ENCODE data around the gene DNAL1.

DNAL1 gene

GRCh38 chr14:73718418-73719251, 73.8 kb downstream of the DNAL1 start:
- no peak for DNase-seq
- in situ Hi-C loops (cut with MboI; ENCODE audit: low pct_unique_long_range_greater_than_20kb, low sequenced_read_pairs), result no loop called here

- in situ Hi-C loops (cut with MboI; ENCODE audit: low pct_unique_long_range_greater_than_20kb, low sequenced_read_pairs), result no loop called here
- DNase-seq, result no peak
Measured at GRCh38 chr14:73719361-73719760, 74.6 kb downstream of the DNAL1 start.

GRCh38 chr14:73719791-73720190, 75.0 kb downstream of the DNAL1 start:
- DNase-seq, result no peak
- in situ Hi-C loops (cut with MboI; ENCODE audit: low pct_unique_long_range_greater_than_20kb, low sequenced_read_pairs), result no loop called here

GRCh38 chr14:73720636-73721035, 75.8 kb downstream of the DNAL1 start:
- DNase-seq, result no peak
- in situ Hi-C loops (cut with MboI; ENCODE audit: low pct_unique_long_range_greater_than_20kb, low sequenced_read_pairs), result no loop called here

- DNase-seq, result no peak
- in situ Hi-C loops (cut with MboI; ENCODE audit: low pct_unique_long_range_greater_than_20kb, low sequenced_read_pairs), result no loop called here
Measured at GRCh38 chr14:73721101-73721821, 76.5 kb downstream of the DNAL1 start.

- in situ Hi-C loops (cut with MboI; ENCODE audit: low pct_unique_long_range_greater_than_20kb, low sequenced_read_pairs), result no loop called here
- no peak for DNase-seq
Measured at GRCh38 chr14:73722581-73722980, 77.8 kb downstream of the DNAL1 start.

DNA sequence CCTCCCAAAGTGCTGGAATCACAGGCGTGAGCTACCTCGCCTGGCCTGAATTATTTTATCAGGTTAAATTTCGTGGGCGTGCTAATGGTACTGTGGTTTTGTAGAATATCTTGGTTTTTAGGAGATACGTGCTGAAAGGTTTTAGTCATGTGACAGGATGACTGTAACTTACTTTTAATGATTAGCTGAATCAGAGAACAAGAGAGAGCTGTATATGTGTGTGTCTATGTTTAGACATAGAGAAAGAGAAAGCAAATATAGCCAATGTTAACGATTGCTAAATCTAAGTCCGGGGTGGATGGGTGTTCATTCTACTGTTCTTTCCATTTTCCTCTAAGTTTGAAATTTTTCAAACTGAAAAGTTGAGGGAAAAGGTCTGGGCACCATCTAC, 78.6 kb downstream of the DNAL1 start:
- in situ Hi-C loops (cut with MboI; ENCODE audit: low pct_unique_long_range_greater_than_20kb, low sequenced_read_pairs), result no loop called here
- DNase-seq, result no peak

DNA sequence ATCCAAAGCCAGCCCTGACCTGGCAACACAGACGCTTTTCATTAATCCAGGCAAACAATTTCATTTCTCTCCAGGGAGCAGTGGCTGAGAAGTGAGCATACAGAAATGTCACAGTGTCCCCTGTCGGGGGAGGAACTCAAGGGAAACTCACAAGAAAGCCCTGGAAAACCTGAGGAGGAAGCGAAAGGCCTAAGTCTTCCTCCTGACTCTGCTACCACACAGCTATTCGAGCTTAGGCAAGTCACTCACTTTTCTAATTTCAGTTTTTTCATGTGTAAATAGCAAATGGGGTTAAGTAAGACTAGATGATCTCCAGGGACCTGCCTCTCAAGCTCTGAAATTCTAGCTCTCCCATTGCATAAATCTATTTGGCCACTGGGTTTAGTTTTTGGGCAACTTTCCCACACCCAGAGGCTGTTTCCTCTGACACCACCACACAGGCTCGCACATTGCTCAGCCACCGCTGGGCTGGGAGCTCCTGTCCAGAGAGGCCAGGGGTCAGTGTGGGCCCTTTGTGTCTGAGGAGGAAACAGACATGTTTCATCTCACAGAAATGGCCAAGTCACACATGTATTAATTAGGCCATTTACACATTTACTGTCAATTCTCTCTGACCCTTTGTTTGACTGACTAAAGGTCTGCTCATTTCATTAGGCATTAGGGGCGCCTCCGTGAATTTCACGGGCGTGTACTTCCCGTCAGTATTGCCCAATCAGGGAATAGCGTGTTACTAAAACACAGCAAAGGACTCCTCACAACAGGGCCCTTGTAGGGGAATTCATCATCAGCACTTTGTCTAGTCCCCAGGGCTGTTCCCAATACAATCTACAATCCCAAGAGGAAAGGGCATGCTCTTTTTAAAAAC, 79.2 kb downstream of the DNAL1 start:
- DNase-seq, result no peak
- in situ Hi-C loops (cut with MboI; ENCODE audit: low pct_unique_long_range_greater_than_20kb, low sequenced_read_pairs), result no loop called here

DNA sequence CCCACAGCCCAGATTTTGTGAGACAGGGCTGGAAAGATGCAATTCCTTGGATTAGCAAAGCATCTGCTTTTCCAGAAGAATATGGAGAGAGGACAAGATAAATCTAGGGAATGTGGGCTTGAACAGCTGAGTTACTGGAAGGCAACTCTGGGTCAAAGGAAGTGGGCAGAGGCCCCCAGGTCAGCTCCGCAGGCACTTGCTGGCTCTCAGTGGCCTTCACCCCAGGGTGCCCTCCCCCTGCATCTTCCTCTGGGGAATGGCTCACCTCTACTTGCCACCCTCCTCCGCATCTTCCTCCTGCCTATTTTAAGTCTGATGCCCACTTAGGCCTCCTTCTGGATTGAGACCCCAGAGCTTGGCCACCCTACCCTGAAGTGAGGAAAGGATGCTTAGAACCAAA, 79.9 kb downstream of the DNAL1 start:
- no peak for DNase-seq
- in situ Hi-C loops (cut with MboI; ENCODE audit: low pct_unique_long_range_greater_than_20kb, low sequenced_read_pairs), result no loop called here

DNA sequence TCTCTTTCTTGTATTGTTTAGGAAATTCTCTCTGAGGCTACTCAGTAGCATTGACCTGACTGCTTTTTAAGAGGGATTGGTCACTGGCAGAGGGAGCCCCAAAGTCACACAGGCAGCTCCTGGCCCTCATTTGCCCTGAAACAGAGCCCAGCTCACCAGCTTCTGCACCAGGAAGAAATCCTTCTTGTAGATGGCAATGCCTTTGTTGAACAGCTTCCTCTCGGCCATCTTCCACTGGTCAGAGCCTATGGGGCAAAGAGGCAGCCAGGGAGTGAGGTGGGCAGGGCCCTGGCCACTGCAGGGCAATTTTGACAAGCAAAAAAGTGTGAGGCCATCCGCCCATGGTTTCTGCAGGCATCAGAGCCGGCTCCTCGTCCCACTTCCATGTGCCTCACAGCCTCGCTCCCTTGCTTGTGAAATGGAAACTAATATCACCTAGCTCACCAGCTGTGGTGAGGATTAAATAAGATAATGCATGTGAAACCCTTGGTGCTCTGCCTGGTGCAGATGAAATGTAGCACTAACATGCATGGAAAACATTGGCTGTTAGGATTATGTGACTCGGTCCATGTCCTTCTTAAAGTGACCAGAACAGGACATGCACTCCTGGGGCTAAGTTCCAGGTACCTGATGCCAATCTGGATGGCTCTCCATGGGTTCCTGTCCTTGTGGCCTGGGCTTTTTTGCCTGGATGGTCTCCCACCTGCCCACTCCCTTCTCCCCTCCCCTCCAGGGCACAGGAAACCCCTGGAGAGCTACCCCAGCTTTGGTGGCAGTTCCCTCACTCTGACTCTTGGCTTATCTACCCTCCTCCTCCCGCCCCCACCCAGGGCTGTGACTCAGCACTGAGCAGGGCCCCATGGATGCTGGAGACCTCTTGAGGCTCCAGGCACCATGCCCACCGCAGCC, 80.6 kb downstream of the DNAL1 start:
- no peak for DNase-seq

DNA sequence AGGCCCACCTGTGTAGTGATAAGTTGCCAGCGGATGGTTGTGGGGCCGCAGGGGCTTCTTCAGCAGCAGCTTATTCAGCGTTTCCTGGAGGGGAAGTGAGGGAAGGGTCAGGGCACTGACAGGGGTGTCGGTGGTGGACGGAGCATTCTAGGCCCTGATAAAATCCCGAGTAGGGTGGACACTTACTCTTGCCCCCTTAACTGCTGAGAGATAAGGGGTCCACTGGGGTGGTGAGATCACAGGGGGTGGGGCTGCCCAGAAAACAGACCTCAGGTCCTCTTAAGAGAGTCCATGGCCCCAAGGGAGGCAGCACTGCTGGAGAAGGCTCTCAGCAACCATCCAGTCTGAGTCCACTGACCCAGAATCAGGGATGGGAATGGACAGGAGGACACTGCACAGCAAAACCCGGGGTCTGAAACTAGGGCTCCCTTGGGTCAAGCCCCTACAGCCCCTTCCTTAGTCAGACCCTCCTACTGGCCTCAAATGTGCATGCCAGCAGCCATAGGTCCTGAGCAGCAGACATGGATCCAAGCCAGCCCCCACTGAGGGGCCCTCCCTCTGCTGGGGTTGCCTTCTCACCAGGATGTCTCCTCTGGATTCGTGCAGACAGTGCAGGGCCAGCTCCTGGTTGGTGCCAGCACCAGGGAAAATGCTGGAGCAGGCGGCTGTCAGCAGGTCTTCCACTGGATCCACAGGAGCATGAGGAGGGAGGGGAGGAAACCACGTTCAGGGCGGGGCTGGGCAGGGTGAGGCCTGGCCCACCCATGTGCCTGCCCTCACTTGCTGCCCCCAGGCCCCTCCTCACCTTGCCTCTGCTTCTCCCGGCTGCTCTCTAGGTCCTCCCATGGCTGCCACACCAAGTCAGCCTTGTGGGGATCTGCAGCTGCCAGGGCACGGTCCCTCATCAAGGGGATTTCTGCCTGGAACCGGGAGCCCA, 81.5 kb downstream of the DNAL1 start:
- DNase-seq, result no peak
- in situ Hi-C loops (cut with MboI; ENCODE audit: low pct_unique_long_range_greater_than_20kb, low sequenced_read_pairs), result no loop called here

More for the DNA sequence above, 80.6 kb downstream of the DNAL1 start:
- in situ Hi-C loops (cut with MboI; ENCODE audit: low pct_unique_long_range_greater_than_20kb, low sequenced_read_pairs), result no loop called here

GRCh38 chr14:73727166-73727565, 82.4 kb downstream of the DNAL1 start:
- in situ Hi-C loops (cut with MboI; ENCODE audit: low pct_unique_long_range_greater_than_20kb, low sequenced_read_pairs), result no loop called here
- no peak for DNase-seq

- peak; percentile 92 for DNase-seq
- in situ Hi-C loops (cut with MboI; ENCODE audit: low pct_unique_long_range_greater_than_20kb, low sequenced_read_pairs), result no loop called here
Measured at GRCh38 chr14:73728717-73729330, 84.0 kb downstream of the DNAL1 start.

- DNase-seq, result no peak
- in situ Hi-C loops (cut with MboI; ENCODE audit: low pct_unique_long_range_greater_than_20kb, low sequenced_read_pairs), result no loop called here
Measured at GRCh38 chr14:73729556-73730265, 84.9 kb downstream of the DNAL1 start.

DNA sequence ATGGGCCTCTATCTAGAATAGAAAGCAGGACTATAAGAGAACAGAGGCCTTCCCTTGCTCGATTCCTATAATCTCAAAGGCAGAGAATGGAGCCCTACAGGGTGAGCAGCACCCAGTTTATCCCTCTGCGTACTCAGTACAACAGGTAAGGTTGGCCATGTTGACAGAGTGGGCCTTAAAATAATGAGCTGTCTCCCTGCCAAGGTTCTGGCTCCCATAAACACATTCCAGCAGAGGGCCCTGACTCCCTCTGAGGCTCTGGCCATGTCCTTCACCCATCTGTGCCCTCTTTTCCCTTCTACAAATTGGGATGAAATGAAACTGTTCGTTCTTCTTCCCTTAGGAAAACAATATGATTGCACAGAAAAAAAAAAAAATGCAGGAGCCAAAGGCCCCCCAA, 86.3 kb downstream of the DNAL1 start:
- DNase-seq, result no peak

GRCh38 chr14:73732006-73732405, 87.2 kb downstream of the DNAL1 start:
- in situ Hi-C loops (cut with MboI; ENCODE audit: low pct_unique_long_range_greater_than_20kb, low sequenced_read_pairs), result no loop called here

More for the DNA sequence above, 86.3 kb downstream of the DNAL1 start:
- in situ Hi-C loops (cut with MboI; ENCODE audit: low pct_unique_long_range_greater_than_20kb, low sequenced_read_pairs), result no loop called here

DNA sequence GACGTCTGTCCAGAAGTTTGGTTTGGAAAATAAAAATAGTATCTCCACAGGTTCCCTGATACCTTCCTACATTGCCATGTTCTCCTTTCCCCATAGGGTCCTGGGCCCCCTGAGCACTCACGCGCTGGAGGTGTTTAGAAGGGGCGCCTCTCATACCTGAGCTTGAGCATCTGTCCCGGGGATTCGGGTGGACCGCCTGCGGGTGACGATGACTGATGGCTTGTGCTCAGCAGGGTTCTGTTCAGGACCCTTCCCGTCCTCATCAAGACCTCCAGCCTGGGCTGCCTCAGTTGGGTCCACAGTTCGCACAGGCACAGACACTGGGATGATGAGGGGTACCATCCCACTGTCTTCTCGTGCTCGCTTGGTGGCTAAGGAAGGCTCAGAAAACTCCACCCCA, 92.1 kb downstream of the DNAL1 start:
- in situ Hi-C loops (cut with MboI; ENCODE audit: low pct_unique_long_range_greater_than_20kb, low sequenced_read_pairs), result no loop called here
- no peak for DNase-seq

More at GRCh38 chr14:73732006-73732405, 87.2 kb downstream of the DNAL1 start:
- no peak for DNase-seq
